Activated naive CD4-positive, alpha-beta T cell treated with anti-CD3 and anti-CD28 coated beads, Interleukin-2, amount 50 U/mL, for 24 hours (primary cell): ENCODE measurements around the gene CENPX.
"Not testable (repeated sequence)": the region's sequence is repeated elsewhere in the genome, so short reads cannot be mapped to it uniquely, and the experiment has no call there.

Source experiments
- H3K27ac Mint-ChIP-seq: one replicate; pipeline ENCODE4 v1.8.0; 2021; ENCODE audit warnings: mild to moderate bottlenecking, mixed read lengths
- H3K27me3 Mint-ChIP-seq: one replicate; pipeline ENCODE4 v1.8.0; 2021; ENCODE audit warnings: mixed read lengths
- H3K36me3 Mint-ChIP-seq: one replicate; pipeline ENCODE4 v1.8.0; 2021; ENCODE audit warnings: mixed read lengths
- H3K4me1 Mint-ChIP-seq: one replicate; pipeline ENCODE4 v1.8.0; 2021; ENCODE audit warnings: mixed read lengths
- H3K4me3 Mint-ChIP-seq: one replicate; pipeline ENCODE4 v1.8.0; 2021; ENCODE audit warnings: mild to moderate bottlenecking, mixed read lengths
- H3K9me3 Mint-ChIP-seq: one replicate; pipeline ENCODE4 v1.8.0; 2021; ENCODE audit warnings: mixed read lengths

CENPX gene

GRCh38 chr17:81992306-81993102 lies 30.2 kb downstream of the CENPX start:
- H3K4me1 Mint-ChIP-seq: peaks cover 5% of the 10 kb centered on the region
- H3K4me3 Mint-ChIP-seq: no peak overlapping the region
- H3K9me3 Mint-ChIP-seq: no peaks in the 10 kb centered on the region
- no peaks in the 10 kb centered on the region for H3K27me3 Mint-ChIP-seq
- no peak overlapping the region for H3K27ac Mint-ChIP-seq
- H3K36me3 Mint-ChIP-seq: no peaks in the 10 kb centered on the region

GRCh38 chr17:81991684-81992305 lies 30.9 kb downstream of the CENPX start:
- Mint-ChIP-seq H3K4me1 (peaks cover 5% of the 10 kb centered on the region), H3K9me3 (no peaks in the 10 kb centered on the region), H3K27me3 (no peaks in the 10 kb centered on the region), H3K27ac (peak overlapping the region; percentile 65), H3K36me3 (no peaks in the 10 kb centered on the region), H3K4me3 (no peak overlapping the region)

GRCh38 chr17:81990836-81991683 lies 31.6 kb downstream of the CENPX start:
- H3K4me1 Mint-ChIP-seq: peaks cover 5% of the 10 kb centered on the region
- H3K27ac Mint-ChIP-seq: peak overlapping the region; percentile 65
- H3K27me3 Mint-ChIP-seq: no peaks in the 10 kb centered on the region
- no peaks in the 10 kb centered on the region for H3K9me3 Mint-ChIP-seq
- H3K36me3 Mint-ChIP-seq: no peaks in the 10 kb centered on the region
- no peak overlapping the region for H3K4me3 Mint-ChIP-seq

GRCh38 chr17:81987161-81987770 lies 35.4 kb downstream of the CENPX start:
- Mint-ChIP-seq H3K36me3 (peaks cover 6% of the 10 kb centered on the region), H3K27me3 (no peaks in the 10 kb centered on the region), H3K9me3 (no peaks in the 10 kb centered on the region), H3K4me1 (peaks cover 11% of the 10 kb centered on the region), H3K4me3 (no peak overlapping the region), H3K27ac (peak overlapping the region; percentile 41)

- Mint-ChIP-seq H3K4me1 (peaks cover 12% of the 10 kb centered on the region), H3K4me3 (no peak overlapping the region), H3K36me3 (peaks cover 6% of the 10 kb centered on the region), H3K27me3 (no peaks in the 10 kb centered on the region), H3K27ac (peak overlapping the region; percentile 41), H3K9me3 (no peaks in the 10 kb centered on the region)
Measured at GRCh38 chr17:81986606-81987005, 36.1 kb downstream of the CENPX start.

GRCh38 chr17:81984773-81985410 lies 37.8 kb downstream of the CENPX start:
- H3K27me3 Mint-ChIP-seq: no peaks in the 10 kb centered on the region
- no peak overlapping the region for H3K27ac Mint-ChIP-seq
- H3K4me3 Mint-ChIP-seq: no peak overlapping the region
- peaks cover 6% of the 10 kb centered on the region for H3K36me3 Mint-ChIP-seq
- H3K9me3 Mint-ChIP-seq: no peaks in the 10 kb centered on the region
- peaks cover 17% of the 10 kb centered on the region for H3K4me1 Mint-ChIP-seq

GRCh38 chr17:81983639-81984373 lies 38.9 kb downstream of the CENPX start:
- no peak overlapping the region for H3K27ac Mint-ChIP-seq
- H3K36me3 Mint-ChIP-seq: peaks cover 6% of the 10 kb centered on the region
- peaks cover 28% of the 10 kb centered on the region for H3K4me1 Mint-ChIP-seq
- no peak overlapping the region for H3K4me3 Mint-ChIP-seq
- no peaks in the 10 kb centered on the region for H3K9me3 Mint-ChIP-seq
- H3K27me3 Mint-ChIP-seq: no peaks in the 10 kb centered on the region

- Mint-ChIP-seq H3K4me1 (peaks cover 31% of the 10 kb centered on the region), H3K4me3 (no peak overlapping the region)
Measured at GRCh38 chr17:81983011-81983638, 39.6 kb downstream of the CENPX start.

GRCh38 chr17:81981511-81981910 lies 41.2 kb downstream of the CENPX start:
- not testable (repeated sequence) for H3K27ac Mint-ChIP-seq, H3K27me3 Mint-ChIP-seq, H3K36me3 Mint-ChIP-seq, H3K4me3 Mint-ChIP-seq, H3K9me3 Mint-ChIP-seq
- H3K4me1 Mint-ChIP-seq: peaks cover 32% of the 10 kb centered on the region

More at GRCh38 chr17:81983011-81983638, 39.6 kb downstream of the CENPX start:
- H3K27me3 Mint-ChIP-seq: no peaks in the 10 kb centered on the region
- no peak overlapping the region for H3K27ac Mint-ChIP-seq
- H3K36me3 Mint-ChIP-seq: peaks cover 6% of the 10 kb centered on the region
- H3K9me3 Mint-ChIP-seq: no peaks in the 10 kb centered on the region

GRCh38 chr17:81980707-81981343 lies 41.9 kb downstream of the CENPX start:
- Mint-ChIP-seq H3K27me3 (no peaks in the 10 kb centered on the region), H3K4me3 (no peak overlapping the region), H3K36me3 (peaks cover 6% of the 10 kb centered on the region), H3K27ac (peak overlapping the region; percentile 30), H3K4me1 (peaks cover 39% of the 10 kb centered on the region), H3K9me3 (no peaks in the 10 kb centered on the region)

GRCh38 chr17:81980122-81980521 lies 42.6 kb downstream of the CENPX start:
- Mint-ChIP-seq H3K27ac (peak overlapping the region; percentile 57), H3K36me3 (peaks cover 6% of the 10 kb centered on the region), H3K4me1 (peaks cover 39% of the 10 kb centered on the region), H3K4me3 (peak overlapping the region; percentile 4), H3K27me3 (no peaks in the 10 kb centered on the region), H3K9me3 (no peaks in the 10 kb centered on the region)

- H3K27ac Mint-ChIP-seq: no peak overlapping the region
- no peaks in the 10 kb centered on the region for H3K9me3 Mint-ChIP-seq
- H3K4me1 Mint-ChIP-seq: peaks cover 39% of the 10 kb centered on the region
- H3K4me3 Mint-ChIP-seq: peak overlapping the region; percentile 73
- H3K27me3 Mint-ChIP-seq: no peaks in the 10 kb centered on the region
- H3K36me3 Mint-ChIP-seq: peaks cover 3% of the 10 kb centered on the region
Measured at GRCh38 chr17:81978524-81979298, 44.0 kb downstream of the CENPX start.

GRCh38 chr17:81977211-81977808 lies 45.4 kb downstream of the CENPX start, which contains the start of gene ASPSCR1:
ASPSCR1 (plus strand) TSS chr17:81977629; CDS start chr17:81977647, 18 bp downstream.
- Mint-ChIP-seq H3K27ac (peak within 1 kb of the TSS; percentile 99), H3K27me3 (no peaks in the 10 kb centered on the region), H3K4me3 (peak within 1 kb of the TSS; percentile 95), H3K4me1 (peaks cover 33% of the 10 kb centered on the region), H3K36me3 (no peaks in the 10 kb centered on the region), H3K9me3 (no peaks in the 10 kb centered on the region)
